LHCN-M2 (cell line): Measurements from ENCODE around the gene SLC6A16. TPM values are rescaled to one million over a fixed set of nuclear protein-coding genes. Genes with fewer than 3 reads are reported as not detected.
"Not testable (repeated sequence)": the region's sequence is repeated elsewhere in the genome, so short reads cannot be mapped to it uniquely, and the experiment has no call there.

Experiments
- DNase-seq: peaks from one replicate; pipeline ENCODE4 v3.0.0-alpha.2; 2012; ENCODE audit warnings: low read depth
- total RNA-seq: library from RNA; depleted of rRNA; stranded (reverse); fragments of >200 nt; gene quantifications from 2 replicates; pipeline ENCODE4 v1.2.3, GENCODE V29; 2014

SLC6A16 gene
- total RNA-seq, 1 experiment from 2014 or later: 0.11 TPM

DNA sequence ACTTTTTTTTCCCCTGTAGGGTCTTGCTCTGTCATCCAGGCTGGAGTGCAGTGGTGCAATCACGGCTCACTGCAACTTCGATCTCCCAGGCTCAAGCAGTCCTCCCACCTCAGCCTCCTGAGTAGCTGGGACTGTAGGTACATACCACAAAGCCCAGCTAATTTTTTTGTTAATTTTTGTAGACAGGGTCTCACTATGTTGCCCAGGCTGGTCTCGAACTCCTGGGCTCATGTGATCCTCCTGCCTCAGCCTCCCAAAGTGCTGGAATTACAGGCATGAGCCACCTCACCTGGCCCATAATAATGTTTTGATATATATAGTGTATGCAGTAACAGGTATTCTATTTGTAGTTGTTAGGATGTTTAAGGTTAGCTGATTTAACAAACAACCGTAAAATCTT is 6.2 kb upstream of the SLC6A16 start:
- DNase-seq: not testable (repeated sequence)

- no peak for DNase-seq
These were observed 3.8 kb upstream of the SLC6A16 start for GRCh38 chr19:49328741-49329140.

DNA sequence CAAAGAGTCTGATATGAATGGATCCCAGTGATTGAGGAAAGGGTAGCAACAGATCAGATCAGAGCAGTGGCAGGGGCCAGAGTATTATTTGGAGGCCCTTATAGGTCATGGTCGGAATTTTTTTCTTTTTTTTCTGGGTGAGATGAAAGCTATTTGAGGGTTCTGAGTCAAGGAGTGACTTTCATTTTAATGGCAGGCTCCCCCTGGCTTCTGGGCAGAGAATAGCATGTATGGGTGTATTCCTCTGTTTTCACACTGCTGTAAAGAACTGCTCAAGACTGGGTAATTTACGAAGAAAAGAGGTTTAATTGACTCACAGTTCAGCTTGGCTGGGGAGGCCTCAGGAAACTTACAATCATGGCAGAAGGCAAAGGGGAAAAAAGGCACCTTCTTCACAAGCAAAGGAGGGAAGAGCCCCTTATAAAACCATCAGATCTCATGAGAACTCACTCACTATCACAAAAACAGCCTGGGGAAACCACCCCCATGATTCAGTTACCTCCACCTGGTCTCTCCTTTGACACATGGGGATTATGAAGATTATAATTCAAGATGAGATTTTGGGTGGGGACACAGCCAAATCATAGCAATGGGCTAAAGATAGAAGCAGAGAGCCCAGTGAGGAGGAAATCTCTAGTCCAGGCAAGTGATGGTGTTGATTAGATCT is 3.0 kb upstream of the SLC6A16 start:
- DNase-seq: peak; percentile 39

- DNase-seq: no peak
These were observed 1.2 kb upstream of the SLC6A16 start for GRCh38 chr19:49326165-49326704.

DNA sequence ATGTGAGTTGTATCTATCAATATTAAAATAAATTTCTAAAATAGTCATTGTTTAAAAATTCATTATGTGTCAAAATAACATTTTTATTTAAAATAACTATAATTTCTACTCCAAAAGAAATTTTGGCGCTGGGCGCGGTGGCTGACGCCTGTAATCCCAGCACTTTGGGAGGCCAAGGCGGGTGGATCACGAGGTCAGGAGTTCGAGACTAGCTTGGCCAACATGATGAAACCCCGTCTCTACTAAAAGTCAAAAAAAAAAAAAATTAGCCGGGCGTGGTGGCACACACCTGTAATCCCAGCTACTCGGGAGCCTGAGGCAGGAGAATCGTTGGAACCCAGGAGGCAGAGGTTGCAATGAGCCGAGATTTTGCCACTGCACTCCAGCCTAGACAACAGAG is 765 bp upstream of the SLC6A16 start:
- not testable (repeated sequence) for DNase-seq

DNA sequence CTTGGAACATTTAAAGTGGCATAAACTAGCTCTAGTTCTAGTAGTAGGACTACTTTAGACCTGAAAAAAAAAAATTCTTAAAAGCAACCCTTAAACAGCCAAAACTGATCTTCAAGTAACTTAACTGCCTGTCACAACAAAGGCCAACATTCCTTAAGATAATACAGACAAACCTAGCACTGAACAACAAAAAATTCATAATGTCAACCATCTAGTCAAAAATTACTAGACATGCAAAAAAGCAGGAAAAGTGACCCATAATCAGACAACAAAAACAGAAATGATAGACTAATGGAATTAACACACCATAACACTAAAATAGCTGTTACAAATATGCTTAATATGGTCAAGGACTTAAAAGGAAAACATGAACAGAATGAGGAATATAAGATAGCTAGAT is 6.7 kb downstream of the SLC6A16 start:
- no peak for DNase-seq

DNA sequence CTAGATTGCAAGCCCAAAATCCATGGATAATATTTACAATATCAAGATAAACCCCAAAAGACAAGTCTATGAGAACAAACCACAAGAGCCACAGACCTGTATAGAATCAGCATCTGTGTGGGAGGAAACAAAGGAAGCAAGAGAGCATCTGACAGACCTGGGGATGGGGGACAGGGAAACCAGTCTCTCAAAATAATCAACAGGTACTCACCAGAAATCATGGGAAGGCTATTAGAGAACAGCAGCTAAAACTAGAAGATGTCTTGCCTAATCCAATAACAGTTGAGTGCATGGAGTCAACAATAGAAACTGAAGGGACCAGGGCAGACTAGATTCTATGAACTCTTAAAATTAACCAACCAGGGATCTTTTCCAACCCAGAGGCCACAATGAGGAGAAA is 8.7 kb downstream of the SLC6A16 start:
- no peak for DNase-seq

DNA sequence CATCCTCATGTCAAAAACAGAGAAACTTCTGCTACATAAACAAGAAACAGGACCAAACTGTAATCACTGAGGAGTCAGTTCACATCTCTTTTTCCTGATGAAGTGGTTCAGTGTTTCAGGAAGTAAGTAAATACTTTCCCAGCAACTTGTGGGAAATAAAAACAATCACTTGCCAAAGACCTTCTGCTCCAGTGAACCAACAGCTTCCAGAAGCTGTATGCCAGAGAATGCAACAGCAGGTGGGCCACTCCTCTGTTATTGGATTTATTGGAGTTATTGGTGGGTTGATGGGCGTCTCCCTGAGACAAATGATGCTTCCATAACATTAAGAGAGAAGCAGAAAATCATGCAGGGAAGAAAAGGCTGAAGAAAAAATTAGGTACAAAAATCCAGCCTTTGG is 9.9 kb downstream of the SLC6A16 start:
- DNase-seq: no peak

- no peak for DNase-seq
These were observed 15.9 kb downstream of the SLC6A16 start for GRCh38 chr19:49309087-49309486.

DNA sequence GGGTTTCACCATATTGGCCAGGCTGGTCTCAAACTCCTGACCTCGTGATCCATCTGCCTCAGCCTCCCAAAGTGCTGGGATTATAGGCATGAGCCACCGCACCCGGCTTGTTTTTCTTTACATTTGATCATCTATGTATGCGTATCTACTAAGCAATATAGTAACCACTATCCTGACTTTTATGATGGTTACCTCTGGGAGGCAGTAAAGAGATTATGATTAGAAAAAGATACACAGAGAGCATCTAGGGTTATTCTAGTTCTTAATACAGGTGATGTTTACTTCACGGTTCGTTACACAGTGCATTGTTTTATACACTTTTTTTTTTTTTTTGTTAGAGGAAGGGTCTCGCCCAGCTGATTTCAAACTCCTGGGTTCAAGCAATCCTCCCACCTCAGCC is 18.3 kb downstream of the SLC6A16 start:
- not testable (repeated sequence) for DNase-seq

DNA sequence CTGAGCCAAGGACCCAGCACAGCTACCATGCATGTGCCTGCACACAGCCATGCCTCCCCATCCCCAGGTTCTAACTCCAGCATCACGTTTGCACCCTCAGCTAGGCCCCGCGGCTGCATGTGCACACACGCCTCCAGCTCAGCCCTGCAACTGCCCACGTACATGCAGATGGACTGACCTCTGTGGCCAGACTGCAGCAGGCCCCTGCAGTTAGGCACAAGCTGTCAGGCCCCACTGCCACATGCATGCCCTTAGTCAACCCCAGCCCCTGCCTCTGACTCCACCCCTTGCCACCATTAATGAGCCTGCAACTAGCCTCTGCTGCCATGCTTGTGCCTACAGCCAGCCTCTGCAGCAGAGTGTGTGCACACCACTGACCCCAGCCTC is 23.1 kb downstream of the SLC6A16 start:
- DNase-seq: no peak

DNA sequence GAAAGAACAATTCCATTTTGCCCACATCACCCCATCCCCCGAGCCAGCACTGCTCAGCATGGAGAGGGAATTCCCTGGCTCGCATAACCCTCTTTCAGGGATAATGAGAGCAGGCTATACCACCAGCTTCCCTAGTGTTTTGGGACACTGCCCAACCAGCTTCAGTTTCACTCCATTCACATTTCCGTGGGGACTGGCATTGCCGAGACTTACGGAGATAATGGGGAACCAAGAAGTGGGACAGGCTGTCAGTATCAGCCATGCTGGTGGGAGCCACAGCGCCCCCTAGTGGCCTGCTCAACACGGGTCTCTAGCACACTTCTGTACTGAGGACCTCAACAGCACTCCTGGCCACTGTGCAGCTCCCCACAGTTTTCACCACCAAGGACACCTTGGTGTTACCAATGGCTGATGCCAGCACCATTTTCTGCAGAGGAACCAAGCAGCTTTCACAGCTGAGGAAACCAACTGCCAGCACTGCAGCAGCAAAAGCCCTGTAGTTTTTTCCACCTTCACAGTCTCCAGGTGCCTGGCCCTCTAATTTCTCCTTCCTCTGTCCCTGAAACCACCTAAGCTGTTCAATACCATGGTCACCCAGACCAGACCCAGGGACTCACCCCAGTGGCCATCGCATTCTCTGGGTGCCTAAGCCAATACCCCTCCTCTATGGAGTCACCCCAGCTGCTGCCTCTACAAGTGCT is 23.7 kb downstream of the SLC6A16 start:
- peak; percentile 50 for DNase-seq

DNA sequence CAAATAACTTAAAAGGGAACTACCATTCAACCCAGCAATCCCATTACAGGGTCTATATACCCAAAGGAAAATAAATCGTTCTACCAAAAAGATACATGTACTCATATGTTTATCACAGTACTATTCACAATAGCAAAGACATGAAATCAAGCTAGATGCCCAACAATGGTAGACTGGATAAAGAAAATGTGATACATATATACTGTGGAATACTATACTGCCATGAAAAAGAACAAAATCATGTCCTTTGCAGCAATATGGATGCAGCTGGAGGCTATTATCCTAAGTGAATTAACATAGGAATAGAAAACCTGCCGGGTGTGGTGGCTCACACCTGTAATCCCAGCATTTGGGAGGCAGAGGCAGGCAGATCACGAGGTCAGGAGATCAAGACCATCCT is 26.3 kb downstream of the SLC6A16 start:
- DNase-seq: not testable (repeated sequence)

- DNase-seq: peak; percentile 9
These were observed 27.6 kb downstream of the SLC6A16 start for GRCh38 chr19:49297403-49297802.

DNA sequence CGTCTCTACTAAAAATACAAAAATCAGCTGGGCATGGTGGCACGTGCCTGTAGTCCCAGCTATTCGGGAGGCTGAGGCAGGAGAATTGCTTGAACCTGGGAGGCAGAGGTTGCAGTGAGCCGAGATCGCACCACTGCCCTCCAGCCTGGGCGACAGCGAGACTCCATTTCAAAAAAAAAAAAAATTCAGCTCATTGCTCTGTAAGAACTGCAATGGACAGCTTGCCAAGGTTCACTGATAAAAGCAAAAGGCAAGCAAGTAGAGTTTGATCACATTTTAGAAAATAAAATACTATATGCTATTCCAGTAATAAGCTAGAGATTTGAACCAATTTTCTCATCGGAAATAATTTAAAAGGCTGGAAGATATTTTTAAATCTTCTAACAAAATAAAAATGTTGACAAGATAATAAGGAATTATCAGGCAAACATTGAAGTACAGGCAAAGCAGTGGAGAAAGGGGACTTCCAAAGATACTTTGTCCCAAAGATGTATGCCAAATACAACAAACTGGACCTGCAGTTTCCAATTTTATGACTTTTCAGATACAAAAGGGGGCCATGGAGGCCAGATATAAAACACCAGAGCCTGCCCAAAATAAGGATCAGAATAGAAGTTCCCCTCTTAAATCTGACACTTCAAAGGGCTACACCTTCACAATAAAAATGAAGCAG is 29.6 kb downstream of the SLC6A16 start:
- no peak for DNase-seq

DNA sequence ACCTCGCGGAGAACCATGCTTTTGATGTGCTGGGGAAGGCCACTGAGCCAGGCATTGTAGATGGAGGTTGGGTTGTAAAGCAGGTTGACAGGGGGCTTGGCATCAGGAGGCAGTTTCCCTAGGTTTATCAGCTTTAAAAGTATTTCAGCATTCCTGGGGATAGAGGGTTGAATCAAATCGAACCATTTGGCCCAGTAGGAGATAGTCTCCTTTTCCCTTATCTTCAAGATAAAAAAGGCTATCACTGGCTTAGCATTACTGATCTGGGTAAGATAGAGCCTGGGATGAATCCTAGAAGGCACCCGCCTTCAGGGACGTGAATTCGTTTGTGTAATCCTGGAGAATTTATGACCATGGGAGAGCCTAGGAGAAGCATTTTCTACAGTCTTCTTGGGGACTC is 30.6 kb downstream of the SLC6A16 start:
- no peak for DNase-seq

- no peak for DNase-seq
These were observed 34.5 kb downstream of the SLC6A16 start for GRCh38 chr19:49290517-49290916.

DNA sequence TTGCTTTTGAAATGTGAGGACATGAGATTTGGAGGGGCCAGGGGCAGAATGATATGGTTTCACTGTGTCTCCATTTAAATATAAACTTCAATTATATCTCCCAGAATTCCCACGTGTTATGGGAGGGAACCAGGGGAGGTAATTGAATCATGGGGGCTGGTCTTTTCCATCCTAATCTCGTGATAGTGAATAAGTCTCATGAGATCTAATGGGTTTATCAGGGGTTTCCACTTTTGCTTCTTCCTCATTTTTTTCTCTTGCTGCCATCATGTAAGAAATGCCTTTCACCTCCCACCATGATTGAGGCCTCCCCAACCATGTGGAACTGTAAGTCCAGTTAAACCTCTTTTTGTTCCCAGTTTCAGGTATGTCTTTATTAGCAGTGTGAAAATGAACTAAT is 35.7 kb downstream of the SLC6A16 start:
- not testable (repeated sequence) for DNase-seq

DNA sequence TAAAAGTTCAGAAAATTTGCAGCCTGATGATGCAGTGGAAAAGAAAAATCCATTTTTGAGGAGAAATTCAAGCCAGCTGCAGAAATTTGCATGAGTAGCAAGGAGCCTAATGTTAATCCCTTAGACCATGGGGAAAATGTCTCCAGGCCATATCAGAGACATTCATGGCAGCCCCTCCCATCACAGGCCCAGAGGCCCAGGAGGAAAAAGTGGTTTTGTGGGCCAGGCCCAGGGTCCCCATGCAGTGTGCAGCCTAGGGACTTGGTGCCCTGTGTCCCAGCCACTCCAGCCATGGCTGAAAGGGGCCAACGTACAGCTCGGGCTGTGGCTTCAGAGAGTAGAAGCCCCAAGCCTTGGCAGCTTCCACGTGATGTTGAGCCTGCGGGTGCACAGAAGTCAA is 36.8 kb downstream of the SLC6A16 start:
- not testable (repeated sequence) for DNase-seq

DNA sequence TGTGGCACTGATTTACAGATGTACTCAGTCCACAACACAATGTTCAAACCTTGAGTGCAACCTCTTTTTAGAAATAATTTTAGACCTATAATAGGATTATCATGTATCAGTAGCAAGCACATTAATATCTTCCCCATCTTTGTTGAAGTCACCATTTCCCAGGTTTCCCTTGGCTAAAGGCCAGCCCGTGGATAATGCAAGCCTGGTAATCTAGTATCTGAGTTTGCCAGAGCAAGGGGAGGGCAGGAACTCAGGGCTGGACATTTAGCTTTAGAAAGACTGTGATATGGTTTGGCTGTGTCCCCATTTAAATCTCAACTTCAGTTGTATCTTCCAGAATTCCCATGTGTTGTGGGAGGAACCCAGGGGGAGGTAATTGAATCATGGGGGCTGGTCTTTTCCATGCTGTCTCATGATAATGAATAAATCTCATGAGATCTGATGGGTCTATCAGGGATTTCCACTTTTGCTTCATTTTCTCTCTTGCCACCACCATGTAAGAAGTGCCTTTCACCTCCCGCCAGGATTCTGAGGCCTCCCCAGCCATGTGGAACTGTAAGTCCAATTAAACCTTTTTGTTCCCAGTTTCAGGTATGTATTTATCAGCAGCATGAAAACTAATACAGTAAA is 37.7 kb downstream of the SLC6A16 start:
- DNase-seq: no peak

- DNase-seq: no peak
These were observed 42.8 kb downstream of the SLC6A16 start for GRCh38 chr19:49282184-49282583.

DNA sequence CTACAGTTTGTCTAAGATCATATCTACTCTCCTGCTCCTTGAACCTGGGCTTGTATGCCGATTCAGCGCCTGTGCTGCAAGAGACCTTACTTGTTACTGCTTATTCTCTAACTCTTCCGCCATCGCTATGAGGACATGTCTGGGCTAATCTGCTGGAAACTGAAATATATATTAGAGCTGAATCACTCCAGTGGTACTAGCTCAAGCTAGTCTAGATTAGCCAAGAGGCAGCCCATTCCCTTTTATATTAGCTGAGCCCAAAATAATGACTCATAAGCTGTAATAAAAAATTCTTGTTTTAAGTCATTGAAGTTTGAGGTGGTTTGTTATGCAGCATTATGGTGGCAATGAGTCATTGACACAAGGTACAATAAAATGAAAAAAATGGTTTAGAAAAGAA is 52.8 kb downstream of the SLC6A16 start:
- peak; percentile 80 for DNase-seq
